Measurements from ENCODE around the gene SMAD1.

- TF ChIP-seq CTCF (IDR thresholded peaks at IDR 0.05; ENCODE audit: low read depth, low read length, poor library complexity, severe bottlenecking) (no peak), EZH2phosphoT487 (IDR thresholded peaks at IDR 0.05; ENCODE audit: borderline replicate concordance, low read length) (no peak)
These were observed 13.1 kb downstream of the SMAD1 start for GRCh38 chr4:145494666-145495270.

All from DOHH2 (cell line).